Hepatocyte (in vitro differentiated cells): ENCODE results near the gene TPSG1. TPM values are rescaled to one million over a fixed set of nuclear protein-coding genes. Genes with fewer than 3 reads are reported as not detected.

Experiments used
- DNase-seq: peaks from one replicate; pipeline ENCODE4 v3.0.0-alpha.2; 2016; ENCODE audit warnings: low spot score
- H2AFZ ChIP-seq: fragments of 200-600 bp; sonication (generic); 2 replicates; pipeline ENCODE4 v1.6.0; 2016; ENCODE audit warnings: antibody characterized with exemption, mild to moderate bottlenecking
- H3K27ac ChIP-seq: fragments of 200-600 bp; sonication (generic); 2 replicates; pipeline ENCODE4 v1.5.1; 2016; ENCODE audit warnings: mild to moderate bottlenecking
- H3K27me3 ChIP-seq: fragments of 200-600 bp; sonication (generic); 2 replicates; pipeline ENCODE4 v1.6.1; 2016
- H3K36me3 ChIP-seq: fragments of 200-600 bp; sonication (generic); replicated peaks from 2 replicates; pipeline ENCODE4 v1.5.1; 2016; ENCODE audit warnings: low read depth; ENCODE audit not compliant: insufficient read depth
- H3K4me1 ChIP-seq: fragments of 200-600 bp; sonication (generic); 2 replicates; pipeline ENCODE4 v1.5.1; 2016; ENCODE audit warnings: mild to moderate bottlenecking, moderate library complexity; ENCODE audit not compliant: insufficient read depth
- H3K4me2 ChIP-seq: fragments of 200-600 bp; sonication (generic); 2 replicates; pipeline ENCODE4 v1.6.0; 2016
- H3K4me3 ChIP-seq: fragments of 200-600 bp; sonication (generic); 2 replicates; pipeline ENCODE4 v1.5.1; 2016; ENCODE audit warnings: mild to moderate bottlenecking
- H3K79me2 ChIP-seq: fragments of 200-600 bp; sonication (generic); 2 replicates; pipeline ENCODE4 v1.6.0; 2017; ENCODE audit warnings: mild to moderate bottlenecking
- H3K9me2 ChIP-seq: fragments of 200-600 bp; sonication (generic); replicated peaks from 2 replicates; pipeline ENCODE4 v1.6.0; 2017; ENCODE audit warnings: mild to moderate bottlenecking; ENCODE audit not compliant: insufficient read depth
- H3K9me3 ChIP-seq: fragments of 200-600 bp; sonication (generic); 2 replicates; pipeline ENCODE4 v1.5.1; 2016; ENCODE audit warnings: low read depth, mild to moderate bottlenecking
- H4K20me1 ChIP-seq: fragments of 200-600 bp; sonication (generic); 2 replicates; pipeline ENCODE4 v1.6.0; 2016; ENCODE audit warnings: mild to moderate bottlenecking; ENCODE audit not compliant: insufficient read depth, poor library complexity, severe bottlenecking
- EZH2 ChIP-seq: fragments of 200-600 bp; sonication (generic); IDR thresholded peaks from 2 replicates; pipeline ENCODE4 v1.6.1; 2016; ENCODE audit warnings: antibody characterized with exemption, mild to moderate bottlenecking, borderline replicate concordance
- EZH2phosphoT487 ChIP-seq: fragments of 200-600 bp; sonication (generic); IDR thresholded peaks from one replicate; pipeline ENCODE4 v1.6.1; 2018; ENCODE audit warnings: antibody characterized with exemption, mild to moderate bottlenecking, low read depth, moderate library complexity; ENCODE audit not compliant: unreplicated experiment, severe bottlenecking
- WGBS: methylation state at CpG from one replicate; pipeline ENCODE4 v1.1.6; 2016; ENCODE audit warnings: low lambda C conversion rate; ENCODE audit errors: missing lambda C conversion rate; 5-methylcytosine and 5-hydroxymethylcytosine counted together
- polyA plus RNA-seq: library from polyadenylated mRNA; unstranded; fragments of >200 nt; fragmentation: Nextera tagmentation; extraction: Ambion mirVana; gene quantifications from 2 replicates; pipeline ENCODE4 v1.2.1, GENCODE V29; 2016
- total RNA-seq: library from RNA; depleted of rRNA; stranded (reverse); fragments of >200 nt; gene quantifications from 2 replicates; pipeline ENCODE4 v1.2.3, GENCODE V29; 2014
- TF ChIP-seq, protein P1 (sequence below): fragments of 200-600 bp; sonication (generic); IDR thresholded peaks from 2 replicates; pipeline ENCODE4 v1.5.1; 2016; ENCODE audit warnings: antibody characterized with exemption, mild to moderate bottlenecking; ENCODE audit not compliant: poor library complexity

The TPSG1 gene
- total and polyA plus RNA-seq, 2 experiments from 2014 or later, result 0.67 to 2.0 TPM

DNA sequence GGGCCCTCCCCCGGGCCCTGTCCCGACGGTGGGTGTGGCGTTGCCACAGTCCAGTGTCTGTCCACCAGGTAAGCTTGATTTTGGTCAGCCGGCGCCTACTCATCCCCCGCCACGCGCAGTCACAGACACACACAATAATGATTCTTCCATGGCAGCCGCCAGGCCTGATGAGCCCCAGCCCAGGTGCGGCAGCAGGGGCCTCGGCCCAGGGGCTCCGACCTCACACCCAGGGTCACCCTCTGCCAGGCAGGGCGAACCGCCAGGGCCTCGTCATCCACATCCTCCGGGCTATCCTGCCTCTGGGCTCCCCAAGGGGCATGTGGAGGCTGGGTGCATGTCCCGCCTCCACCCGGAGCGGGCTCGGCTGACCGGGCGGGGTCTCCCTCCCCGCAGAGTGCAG is 7.5 kb downstream of the TPSG1 start:
- no peaks in the 10 kb centered on the region for H3K36me3 ChIP-seq

DNA sequence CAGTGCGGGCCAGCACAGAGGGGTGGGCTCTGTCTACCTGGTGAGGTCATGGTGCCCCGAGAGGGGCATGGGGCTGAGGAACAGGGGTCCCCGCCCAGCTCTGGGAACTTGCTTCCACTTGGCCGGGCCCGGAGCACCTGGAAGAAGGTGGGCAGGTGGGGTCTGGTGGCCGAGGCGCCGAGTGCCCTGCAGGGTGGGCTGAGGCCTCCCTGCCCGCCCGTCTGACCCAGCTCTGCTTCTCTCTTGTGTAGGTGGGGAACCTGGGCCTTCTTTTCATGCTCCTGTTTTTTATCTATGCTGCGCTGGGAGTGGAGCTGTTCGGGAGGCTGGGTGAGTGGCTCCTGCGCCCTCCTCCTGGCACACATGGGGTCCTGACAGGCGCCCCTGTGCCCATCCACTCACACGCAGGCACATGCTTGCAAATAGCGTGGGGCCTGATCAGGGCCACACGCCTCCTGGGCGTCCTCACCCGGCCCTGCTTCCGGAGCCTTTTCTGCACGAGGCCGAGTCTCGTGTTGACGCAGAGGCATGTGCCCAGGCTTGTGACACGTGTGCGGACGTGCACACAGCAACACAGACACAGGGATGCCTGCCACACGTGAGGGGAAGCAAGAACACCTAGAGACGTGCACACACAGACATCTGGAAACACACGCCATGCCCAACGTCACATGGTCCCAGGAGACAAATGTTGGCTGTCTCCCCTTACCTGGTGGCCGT is 8.2 kb downstream of the TPSG1 start:
- Histone ChIP-seq H2AFZ (no peak overlapping the region), H3K79me2 (no peaks in the 10 kb centered on the region), H3K27me3 (no peaks in the 10 kb centered on the region), H3K36me3 (no peaks in the 10 kb centered on the region), H3K9me2 (no peaks in the 10 kb centered on the region), H3K27ac (no peak overlapping the region), H4K20me1 (no peaks in the 10 kb centered on the region), H3K4me3 (no peak overlapping the region), H3K4me1 (no peaks in the 10 kb centered on the region), H3K4me2 (no peak overlapping the region), H3K9me3 (no peaks in the 10 kb centered on the region)
- WGBS, result 94% methylated on average over 31 of the region's 32 CpGs
- no peak for DNase-seq
- TF ChIP-seq EZH2phosphoT487 (no peak), EZH2 (no peak)
- TF ChIP-seq, protein P1, sequence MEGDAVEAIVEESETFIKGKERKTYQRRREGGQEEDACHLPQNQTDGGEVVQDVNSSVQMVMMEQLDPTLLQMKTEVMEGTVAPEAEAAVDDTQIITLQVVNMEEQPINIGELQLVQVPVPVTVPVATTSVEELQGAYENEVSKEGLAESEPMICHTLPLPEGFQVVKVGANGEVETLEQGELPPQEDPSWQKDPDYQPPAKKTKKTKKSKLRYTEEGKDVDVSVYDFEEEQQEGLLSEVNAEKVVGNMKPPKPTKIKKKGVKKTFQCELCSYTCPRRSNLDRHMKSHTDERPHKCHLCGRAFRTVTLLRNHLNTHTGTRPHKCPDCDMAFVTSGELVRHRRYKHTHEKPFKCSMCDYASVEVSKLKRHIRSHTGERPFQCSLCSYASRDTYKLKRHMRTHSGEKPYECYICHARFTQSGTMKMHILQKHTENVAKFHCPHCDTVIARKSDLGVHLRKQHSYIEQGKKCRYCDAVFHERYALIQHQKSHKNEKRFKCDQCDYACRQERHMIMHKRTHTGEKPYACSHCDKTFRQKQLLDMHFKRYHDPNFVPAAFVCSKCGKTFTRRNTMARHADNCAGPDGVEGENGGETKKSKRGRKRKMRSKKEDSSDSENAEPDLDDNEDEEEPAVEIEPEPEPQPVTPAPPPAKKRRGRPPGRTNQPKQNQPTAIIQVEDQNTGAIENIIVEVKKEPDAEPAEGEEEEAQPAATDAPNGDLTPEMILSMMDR, result no peak

More for the DNA sequence above, 7.5 kb downstream of the TPSG1 start:
- Histone ChIP-seq H3K9me2 (no peaks in the 10 kb centered on the region), H3K9me3 (no peaks in the 10 kb centered on the region), H2AFZ (no peak overlapping the region), H4K20me1 (no peaks in the 10 kb centered on the region), H3K27me3 (no peaks in the 10 kb centered on the region), H3K4me1 (no peaks in the 10 kb centered on the region), H3K4me2 (no peak overlapping the region), H3K79me2 (no peaks in the 10 kb centered on the region), H3K27ac (no peak overlapping the region), H3K4me3 (no peak overlapping the region)
- TF ChIP-seq EZH2, result no peak
- no peak for TF ChIP-seq EZH2phosphoT487
- TF ChIP-seq, protein P1, result no peak
- WGBS, result 90% methylated on average over 20 of the region's 24 CpGs
- DNase-seq, result no peak

DNA sequence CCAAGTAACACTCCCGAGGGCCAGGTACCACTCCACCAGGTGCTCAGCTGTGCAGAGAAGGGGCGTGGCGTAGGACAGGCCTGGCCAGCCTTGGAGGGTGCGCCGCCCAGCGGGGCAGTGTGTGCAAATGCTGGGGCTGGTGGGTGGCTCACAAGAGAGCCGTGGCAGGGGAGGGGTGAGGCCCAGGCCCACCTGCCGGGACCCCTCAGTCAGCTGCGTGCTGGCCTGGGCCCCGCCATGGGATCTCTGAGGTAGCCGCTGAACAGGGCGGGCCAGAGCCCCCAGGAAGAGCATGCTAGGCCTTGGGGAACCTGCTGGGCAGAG is 8.8 kb downstream of the TPSG1 start:
- Histone ChIP-seq H3K79me2 (no peaks in the 10 kb centered on the region), H3K4me1 (no peaks in the 10 kb centered on the region), H2AFZ (no peak overlapping the region), H3K36me3 (no peaks in the 10 kb centered on the region), H3K9me3 (no peaks in the 10 kb centered on the region), H4K20me1 (no peaks in the 10 kb centered on the region), H3K9me2 (no peaks in the 10 kb centered on the region), H3K27me3 (no peaks in the 10 kb centered on the region), H3K4me3 (no peak overlapping the region), H3K4me2 (no peak overlapping the region), H3K27ac (no peak overlapping the region)
- WGBS, result 94% methylated on average over 12 of the region's 12 CpGs
- no peak for TF ChIP-seq EZH2phosphoT487
- TF ChIP-seq, protein P1, result no peak
- no peak for TF ChIP-seq EZH2
- DNase-seq, result no peak
